ENCODE data around the gene CHAT.

The CHAT gene

GRCh38 chr10:49690698-49691356 is 77.0 kb downstream of the CHAT start:
- DNase-seq = no peak

DNA sequence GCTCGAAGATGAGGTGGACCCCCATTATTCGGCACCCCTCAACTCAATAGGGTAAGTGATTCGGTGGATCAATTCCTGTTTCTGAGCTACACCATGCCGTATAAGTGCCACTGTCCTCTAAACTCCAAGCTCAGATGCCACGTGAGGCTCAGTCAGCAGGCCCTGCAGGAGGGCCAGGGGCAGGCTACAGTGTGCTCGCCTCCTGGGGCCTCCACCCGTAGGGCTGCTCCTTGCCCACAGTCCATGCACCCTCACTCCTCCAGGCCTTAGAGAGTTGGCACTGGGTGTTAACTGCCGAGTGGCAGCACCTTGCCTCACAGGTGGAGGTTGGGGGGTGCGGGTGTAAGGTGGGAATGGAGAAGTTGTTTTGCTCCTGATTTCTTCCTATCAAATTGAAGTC is 77.8 kb downstream of the CHAT start:
- DNase-seq = no peak

GRCh38 chr10:49694466-49694865 is 80.6 kb downstream of the CHAT start:
- DNase-seq = no peak

GRCh38 chr10:49696311-49696710 is 82.5 kb downstream of the CHAT start:
- DNase-seq = no peak

GRCh38 chr10:49698679-49699078 is 84.8 kb downstream of the CHAT start:
- no peak for DNase-seq

DNA sequence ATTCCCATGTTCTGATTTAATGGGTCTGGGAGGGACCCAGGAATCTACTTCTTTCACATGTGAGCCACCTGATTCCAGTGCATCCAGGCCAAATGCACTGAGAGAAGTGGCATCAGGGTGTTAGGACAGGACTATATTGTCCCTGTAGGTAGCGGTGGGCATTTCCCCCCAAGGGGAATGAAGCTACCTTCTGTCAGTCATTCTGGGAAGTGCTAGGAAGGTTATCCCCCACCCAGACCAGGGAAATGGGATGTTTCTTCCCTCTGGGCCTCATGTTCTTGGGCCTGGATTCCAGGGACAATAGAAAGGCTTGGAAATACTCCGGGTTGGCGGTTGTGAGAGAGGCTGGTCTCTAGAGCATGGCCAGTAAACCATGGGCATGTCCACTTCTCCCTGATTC is 86.4 kb downstream of the CHAT start:
- DNase-seq = no peak

DNA sequence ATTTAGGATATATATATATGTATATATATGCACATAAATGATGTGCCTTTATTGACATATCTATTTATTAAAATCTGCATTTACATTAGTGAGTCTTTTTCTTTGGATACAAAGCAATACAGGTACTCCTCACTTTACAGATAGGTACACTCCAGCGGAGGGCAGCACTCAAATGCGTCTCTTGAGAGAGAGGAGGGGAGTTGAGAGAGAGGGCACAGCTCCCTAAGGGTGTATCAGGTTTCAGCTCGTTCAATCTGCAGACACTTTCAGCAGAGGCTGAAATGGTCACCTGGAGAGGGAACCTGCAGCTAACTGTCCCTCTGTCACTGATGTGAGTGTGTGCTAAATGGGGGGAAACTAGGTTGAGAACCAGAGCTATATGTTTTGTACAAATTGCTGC is 87.2 kb downstream of the CHAT start:
- peak; percentile 61 for DNase-seq

DNA sequence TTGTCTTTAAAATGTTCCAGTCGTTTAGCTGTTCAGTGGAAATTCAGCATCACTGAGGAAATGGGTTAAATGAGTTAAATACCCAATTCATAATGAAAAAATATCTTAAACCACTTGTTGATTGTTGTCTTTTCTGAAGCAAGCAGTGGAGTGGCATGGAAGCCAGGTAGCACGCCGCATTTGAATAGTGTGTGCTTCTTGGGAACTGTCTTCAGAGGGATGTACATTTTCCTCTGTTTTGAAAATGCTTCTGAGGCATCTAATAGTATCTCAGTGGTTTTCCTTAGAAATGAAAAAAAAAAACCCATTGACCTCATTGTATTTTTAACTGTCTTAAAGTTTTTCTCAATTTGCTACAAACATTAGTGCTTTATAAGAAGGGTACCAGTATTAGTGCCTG is 93.7 kb downstream of the CHAT start:
- no peak for DNase-seq

DNA sequence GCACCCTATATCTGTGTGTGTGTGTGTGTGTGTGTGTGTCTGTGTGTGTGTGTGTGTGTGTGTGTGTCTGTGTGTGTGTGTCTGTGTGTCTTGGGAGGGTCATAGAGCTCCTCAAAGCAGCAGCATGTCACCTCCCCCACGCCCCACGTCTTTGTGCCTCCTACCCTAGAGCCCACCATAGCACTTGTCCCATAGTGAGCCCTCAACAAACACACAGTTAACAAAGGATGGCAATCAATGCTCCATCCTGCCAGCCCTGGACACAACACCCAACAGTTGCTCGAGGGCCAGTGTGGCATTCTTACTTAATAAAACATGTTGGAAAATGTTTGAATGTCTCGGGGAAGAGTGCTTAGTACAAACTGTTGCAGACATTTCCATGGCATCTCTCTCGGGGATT is 96.1 kb downstream of the CHAT start:
- no peak for DNase-seq

DNA sequence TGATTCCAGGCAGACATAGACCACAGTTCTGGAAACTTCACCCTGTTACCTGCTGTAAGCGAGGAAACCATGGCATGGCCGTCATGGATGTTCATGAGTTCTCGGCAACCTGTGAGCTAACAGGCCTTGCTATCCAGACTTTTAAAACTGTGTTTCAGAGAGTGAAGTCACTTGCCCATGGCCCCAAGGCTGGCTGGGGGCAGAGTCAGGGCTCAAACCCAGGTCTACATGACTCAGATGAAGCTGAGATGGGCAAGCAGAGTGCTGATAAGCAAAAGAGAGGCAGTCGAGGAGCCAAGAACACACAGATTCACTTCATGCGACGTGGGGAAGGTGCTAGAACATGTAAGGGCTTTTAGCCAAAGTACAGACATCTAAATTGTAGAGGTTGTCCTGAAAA is 97.1 kb downstream of the CHAT start:
- no peak for DNase-seq

GRCh38 chr10:49711481-49711880 is 97.6 kb downstream of the CHAT start:
- no peak for DNase-seq

GRCh38 chr10:49713266-49713665 is 99.4 kb downstream of the CHAT start:
- no peak for DNase-seq

All from NCI-H187 treated with DMSO at 0.1 percent for 48 hours (cell line).